GM12878 (cell line): ENCODE data around the gene PRCD. TPM values are rescaled to one million over a fixed set of nuclear protein-coding genes. Genes with fewer than 3 reads are reported as not detected.

ENCODE experiments used
- ASH2L ChIP-seq: fragments of 300-600, 200-600 bp; sonication (generic); IDR thresholded peaks from 2 replicates; pipeline ENCODE4 v1.6.1; 2017; ENCODE audit warnings: low read depth, mild to moderate bottlenecking, borderline replicate concordance
- BMI1 ChIP-seq: fragments of 450-650 bp; IDR thresholded peaks from 2 replicates; pipeline ENCODE4 v1.6.1; 2016; ENCODE audit warnings: mild to moderate bottlenecking, moderate library complexity, borderline replicate concordance
- CBFB ChIP-seq: IDR thresholded peaks from 2 replicates; pipeline ENCODE4 v1.6.1; 2016; ENCODE audit warnings: antibody characterized with exemption, low read depth
- RELA ChIP-seq: fragments of 450-650 bp; IDR thresholded peaks from 2 replicates; pipeline ENCODE4 v1.8.0; 2014; ENCODE audit warnings: borderline replicate concordance; ENCODE audit not compliant: partially characterized antibody
- RFX5 ChIP-seq: IDR thresholded peaks from 2 replicates; pipeline ENCODE4 v1.6.1; 2011; ENCODE audit warnings: low read depth, low read length, improper control_type of control experiment
- SIX5 ChIP-seq: IDR thresholded peaks from 2 replicates; pipeline ENCODE4 v1.6.1; 2011; ENCODE audit warnings: mild to moderate bottlenecking, low read depth, low read length, moderate library complexity; ENCODE audit not compliant: severe bottlenecking
- TCF3 ChIP-seq: IDR thresholded peaks from 2 replicates; pipeline ENCODE4 v1.6.1; 2012; ENCODE audit warnings: low read depth, mild to moderate bottlenecking, low read length, borderline replicate concordance; ENCODE audit not compliant: insufficient read depth
- ZZZ3 ChIP-seq: IDR thresholded peaks from 2 replicates; pipeline ENCODE4 v1.6.1; 2011; ENCODE audit warnings: low read depth; ENCODE audit not compliant: control insufficient read depth, insufficient read length
- polyA plus RNA-seq, 11 experiments: library from polyadenylated mRNA; depleted of rRNA in 4 of 11; unstranded in 6 of 11; stranded (reverse) in 5 of 11; fragments of >200 nt; fragmentation: Nextera tagmentation in 4 of 11; fragmentation: Illumina TruSeq in 1 of 11; extraction: Ambion mirVana in 4 of 11; extraction: Trizol in 1 of 11; gene quantifications; 1 replicate in 1 of 11; 2 replicates in 10 of 11; pipeline versions ENCODE4 v1.2.1 to v1.2.3, GENCODE V29; 2011 to 2016; ENCODE audit warnings: inconsistent platforms in 2 of 11, missing spikeins in 2 of 11, low read depth in 1 of 11
- total RNA-seq, 4 experiments: library from RNA; depleted of rRNA in 3 of 4; stranded (reverse); fragments of >200 nt in 3 of 4; fragmentation: Illumina TruSeq in 1 of 4; extraction: Trizol in 1 of 4; gene quantifications; 2 replicates each; pipeline versions ENCODE4 v1.2.1 to v1.2.3, GENCODE V29; 2013 to 2021
- TF ChIP-seq, protein P1 (sequence below): fragments of 450-650 bp; IDR thresholded peaks from 2 replicates; pipeline ENCODE4 v1.6.1; 2017; ENCODE audit warnings: mild to moderate bottlenecking, low read depth, inconsistent platforms; ENCODE audit not compliant: poor library complexity, severe bottlenecking
- TF ChIP-seq, protein P2 (sequence below), 3 experiments: IDR thresholded peaks in 2 of 3; conservative IDR thresholded peaks in 1 of 3; 2 replicates each; pipeline ENCODE4 v1.5.1; 2011; ENCODE audit warnings: low read depth in 3 of 3, low read length in 3 of 3, mild to moderate bottlenecking in 3 of 3, control low read depth in 2 of 3, moderate library complexity in 2 of 3, inconsistent platforms in 1 of 3, mixed read lengths in 1 of 3; ENCODE audit not compliant: control insufficient read depth in 2 of 3, insufficient read depth in 1 of 3; ENCODE audit errors: extremely low read depth in 1 of 3
- TF ChIP-seq, protein P3 (sequence below): IDR thresholded peaks from 2 replicates; pipeline ENCODE4 v1.6.1; 2012; ENCODE audit warnings: mild to moderate bottlenecking, low read depth, low read length
- TF ChIP-seq, protein P4 (sequence below): fragments of 450-650 bp; IDR thresholded peaks from 2 replicates; pipeline ENCODE4 v1.6.1; 2016; ENCODE audit warnings: mild to moderate bottlenecking
- TF ChIP-seq, protein P5 (sequence below): fragments of 150-350 bp; IDR thresholded peaks from 2 replicates; pipeline ENCODE4 v1.6.1; 2014; ENCODE audit warnings: mild to moderate bottlenecking, low read depth, low read length
- TF ChIP-seq, protein P6 (sequence below): IDR thresholded peaks from 2 replicates; pipeline ENCODE4 v1.6.1; 2012; ENCODE audit warnings: low read depth, low read length, improper control_type of control experiment

Gene PRCD
- total and polyA plus RNA-seq, 10 of the 15 experiments (the other 5 are each of a cell fraction or from before 2014, with no cell fraction given) = 0.18 to 0.95 (median 0.34) TPM; not detected in 4

DNA sequence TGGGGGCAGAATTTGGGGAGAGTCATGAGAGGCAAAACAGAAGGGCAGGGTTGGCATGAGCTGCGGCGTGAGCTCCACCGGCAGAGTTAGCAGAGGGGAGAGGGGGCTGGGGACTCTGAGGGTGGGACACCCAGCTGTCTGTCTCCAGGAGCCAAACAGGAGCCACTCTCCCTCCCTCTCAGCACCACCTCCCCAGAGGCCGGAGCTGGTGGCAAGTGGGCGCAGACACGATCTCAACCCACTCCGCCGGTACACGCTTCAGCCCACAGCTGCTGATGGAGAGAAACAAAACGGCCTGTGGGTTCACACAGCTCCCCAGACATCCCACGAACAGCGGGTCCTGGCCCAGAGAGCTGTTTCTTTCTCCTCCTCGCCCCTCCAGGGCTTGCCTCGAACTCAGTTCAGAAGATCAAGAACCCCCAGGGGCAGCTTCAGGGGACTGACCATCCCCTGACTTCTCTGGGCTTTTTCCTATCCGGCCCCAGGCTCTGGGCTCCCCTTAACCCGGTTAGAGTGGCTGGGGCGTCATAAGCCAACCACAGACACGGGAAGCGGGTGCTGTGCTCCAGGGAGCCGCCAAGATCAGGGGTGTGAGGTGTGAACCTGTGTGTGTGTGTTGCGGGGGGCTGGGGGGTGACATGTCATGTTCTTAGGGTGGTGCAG lies 46.2 kb upstream of the PRCD start (continued):
- TF ChIP-seq, protein P1, sequence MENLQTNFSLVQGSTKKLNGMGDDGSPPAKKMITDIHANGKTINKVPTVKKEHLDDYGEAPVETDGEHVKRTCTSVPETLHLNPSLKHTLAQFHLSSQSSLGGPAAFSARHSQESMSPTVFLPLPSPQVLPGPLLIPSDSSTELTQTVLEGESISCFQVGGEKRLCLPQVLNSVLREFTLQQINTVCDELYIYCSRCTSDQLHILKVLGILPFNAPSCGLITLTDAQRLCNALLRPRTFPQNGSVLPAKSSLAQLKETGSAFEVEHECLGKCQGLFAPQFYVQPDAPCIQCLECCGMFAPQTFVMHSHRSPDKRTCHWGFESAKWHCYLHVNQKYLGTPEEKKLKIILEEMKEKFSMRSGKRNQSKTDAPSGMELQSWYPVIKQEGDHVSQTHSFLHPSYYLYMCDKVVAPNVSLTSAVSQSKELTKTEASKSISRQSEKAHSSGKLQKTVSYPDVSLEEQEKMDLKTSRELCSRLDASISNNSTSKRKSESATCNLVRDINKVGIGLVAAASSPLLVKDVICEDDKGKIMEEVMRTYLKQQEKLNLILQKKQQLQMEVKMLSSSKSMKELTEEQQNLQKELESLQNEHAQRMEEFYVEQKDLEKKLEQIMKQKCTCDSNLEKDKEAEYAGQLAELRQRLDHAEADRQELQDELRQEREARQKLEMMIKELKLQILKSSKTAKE = no peak
- TF ChIP-seq, protein P2, sequence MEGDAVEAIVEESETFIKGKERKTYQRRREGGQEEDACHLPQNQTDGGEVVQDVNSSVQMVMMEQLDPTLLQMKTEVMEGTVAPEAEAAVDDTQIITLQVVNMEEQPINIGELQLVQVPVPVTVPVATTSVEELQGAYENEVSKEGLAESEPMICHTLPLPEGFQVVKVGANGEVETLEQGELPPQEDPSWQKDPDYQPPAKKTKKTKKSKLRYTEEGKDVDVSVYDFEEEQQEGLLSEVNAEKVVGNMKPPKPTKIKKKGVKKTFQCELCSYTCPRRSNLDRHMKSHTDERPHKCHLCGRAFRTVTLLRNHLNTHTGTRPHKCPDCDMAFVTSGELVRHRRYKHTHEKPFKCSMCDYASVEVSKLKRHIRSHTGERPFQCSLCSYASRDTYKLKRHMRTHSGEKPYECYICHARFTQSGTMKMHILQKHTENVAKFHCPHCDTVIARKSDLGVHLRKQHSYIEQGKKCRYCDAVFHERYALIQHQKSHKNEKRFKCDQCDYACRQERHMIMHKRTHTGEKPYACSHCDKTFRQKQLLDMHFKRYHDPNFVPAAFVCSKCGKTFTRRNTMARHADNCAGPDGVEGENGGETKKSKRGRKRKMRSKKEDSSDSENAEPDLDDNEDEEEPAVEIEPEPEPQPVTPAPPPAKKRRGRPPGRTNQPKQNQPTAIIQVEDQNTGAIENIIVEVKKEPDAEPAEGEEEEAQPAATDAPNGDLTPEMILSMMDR (IDR thresholded peaks at IDR 0.05 in 2 of 3, conservative IDR thresholded peaks at IDR 0.05 in 1 of 3; ENCODE audit: control insufficient read depth in 2 of 3, extremely low read depth in 1 of 3, insufficient read depth in 1 of 3, low read depth in 3 of 3, low read length in 3 of 3) = no peak
- TF ChIP-seq CBFB (no peak), BMI1 (no peak), ASH2L (no peak), RFX5 (no peak), SIX5 (no peak), RELA (no peak), ZZZ3 (no peak), TCF3 (no peak)
- TF ChIP-seq, protein P3, sequence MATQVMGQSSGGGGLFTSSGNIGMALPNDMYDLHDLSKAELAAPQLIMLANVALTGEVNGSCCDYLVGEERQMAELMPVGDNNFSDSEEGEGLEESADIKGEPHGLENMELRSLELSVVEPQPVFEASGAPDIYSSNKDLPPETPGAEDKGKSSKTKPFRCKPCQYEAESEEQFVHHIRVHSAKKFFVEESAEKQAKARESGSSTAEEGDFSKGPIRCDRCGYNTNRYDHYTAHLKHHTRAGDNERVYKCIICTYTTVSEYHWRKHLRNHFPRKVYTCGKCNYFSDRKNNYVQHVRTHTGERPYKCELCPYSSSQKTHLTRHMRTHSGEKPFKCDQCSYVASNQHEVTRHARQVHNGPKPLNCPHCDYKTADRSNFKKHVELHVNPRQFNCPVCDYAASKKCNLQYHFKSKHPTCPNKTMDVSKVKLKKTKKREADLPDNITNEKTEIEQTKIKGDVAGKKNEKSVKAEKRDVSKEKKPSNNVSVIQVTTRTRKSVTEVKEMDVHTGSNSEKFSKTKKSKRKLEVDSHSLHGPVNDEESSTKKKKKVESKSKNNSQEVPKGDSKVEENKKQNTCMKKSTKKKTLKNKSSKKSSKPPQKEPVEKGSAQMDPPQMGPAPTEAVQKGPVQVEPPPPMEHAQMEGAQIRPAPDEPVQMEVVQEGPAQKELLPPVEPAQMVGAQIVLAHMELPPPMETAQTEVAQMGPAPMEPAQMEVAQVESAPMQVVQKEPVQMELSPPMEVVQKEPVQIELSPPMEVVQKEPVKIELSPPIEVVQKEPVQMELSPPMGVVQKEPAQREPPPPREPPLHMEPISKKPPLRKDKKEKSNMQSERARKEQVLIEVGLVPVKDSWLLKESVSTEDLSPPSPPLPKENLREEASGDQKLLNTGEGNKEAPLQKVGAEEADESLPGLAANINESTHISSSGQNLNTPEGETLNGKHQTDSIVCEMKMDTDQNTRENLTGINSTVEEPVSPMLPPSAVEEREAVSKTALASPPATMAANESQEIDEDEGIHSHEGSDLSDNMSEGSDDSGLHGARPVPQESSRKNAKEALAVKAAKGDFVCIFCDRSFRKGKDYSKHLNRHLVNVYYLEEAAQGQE = no peak
- TF ChIP-seq, protein P4, sequence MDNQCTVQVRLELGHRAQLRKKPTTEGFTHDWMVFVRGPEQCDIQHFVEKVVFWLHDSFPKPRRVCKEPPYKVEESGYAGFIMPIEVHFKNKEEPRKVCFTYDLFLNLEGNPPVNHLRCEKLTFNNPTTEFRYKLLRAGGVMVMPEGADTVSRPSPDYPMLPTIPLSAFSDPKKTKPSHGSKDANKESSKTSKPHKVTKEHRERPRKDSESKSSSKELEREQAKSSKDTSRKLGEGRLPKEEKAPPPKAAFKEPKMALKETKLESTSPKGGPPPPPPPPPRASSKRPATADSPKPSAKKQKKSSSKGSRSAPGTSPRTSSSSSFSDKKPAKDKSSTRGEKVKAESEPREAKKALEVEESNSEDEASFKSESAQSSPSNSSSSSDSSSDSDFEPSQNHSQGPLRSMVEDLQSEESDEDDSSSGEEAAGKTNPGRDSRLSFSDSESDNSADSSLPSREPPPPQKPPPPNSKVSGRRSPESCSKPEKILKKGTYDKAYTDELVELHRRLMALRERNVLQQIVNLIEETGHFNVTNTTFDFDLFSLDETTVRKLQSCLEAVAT = 0 out of 2 replicates have a peak, but pooled peaks have one; percentile 50
- TF ChIP-seq, protein P5, sequence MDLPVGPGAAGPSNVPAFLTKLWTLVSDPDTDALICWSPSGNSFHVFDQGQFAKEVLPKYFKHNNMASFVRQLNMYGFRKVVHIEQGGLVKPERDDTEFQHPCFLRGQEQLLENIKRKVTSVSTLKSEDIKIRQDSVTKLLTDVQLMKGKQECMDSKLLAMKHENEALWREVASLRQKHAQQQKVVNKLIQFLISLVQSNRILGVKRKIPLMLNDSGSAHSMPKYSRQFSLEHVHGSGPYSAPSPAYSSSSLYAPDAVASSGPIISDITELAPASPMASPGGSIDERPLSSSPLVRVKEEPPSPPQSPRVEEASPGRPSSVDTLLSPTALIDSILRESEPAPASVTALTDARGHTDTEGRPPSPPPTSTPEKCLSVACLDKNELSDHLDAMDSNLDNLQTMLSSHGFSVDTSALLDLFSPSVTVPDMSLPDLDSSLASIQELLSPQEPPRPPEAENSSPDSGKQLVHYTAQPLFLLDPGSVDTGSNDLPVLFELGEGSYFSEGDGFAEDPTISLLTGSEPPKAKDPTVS = no peak
- TF ChIP-seq, protein P6, sequence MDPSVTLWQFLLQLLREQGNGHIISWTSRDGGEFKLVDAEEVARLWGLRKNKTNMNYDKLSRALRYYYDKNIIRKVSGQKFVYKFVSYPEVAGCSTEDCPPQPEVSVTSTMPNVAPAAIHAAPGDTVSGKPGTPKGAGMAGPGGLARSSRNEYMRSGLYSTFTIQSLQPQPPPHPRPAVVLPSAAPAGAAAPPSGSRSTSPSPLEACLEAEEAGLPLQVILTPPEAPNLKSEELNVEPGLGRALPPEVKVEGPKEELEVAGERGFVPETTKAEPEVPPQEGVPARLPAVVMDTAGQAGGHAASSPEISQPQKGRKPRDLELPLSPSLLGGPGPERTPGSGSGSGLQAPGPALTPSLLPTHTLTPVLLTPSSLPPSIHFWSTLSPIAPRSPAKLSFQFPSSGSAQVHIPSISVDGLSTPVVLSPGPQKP = no peak
